K562 (cell line): ENCODE measurements around the gene RDM1. TPM values are rescaled to one million over a fixed set of nuclear protein-coding genes. Genes with fewer than 3 reads are reported as not detected.

Experiments used
- ADNP ChIP-seq: fragments of 200-800 bp; sonication (Bioruptor generic); IDR thresholded peaks from 2 replicates; pipeline ENCODE4 v1.6.1; 2016; ENCODE audit warnings: missing genetic modification characterization, missing compliant biosample characterization
- BCL6 ChIP-seq: fragments of 250-450 bp; sonication (Bioruptor Pico); IDR thresholded peaks from 2 replicates; pipeline ENCODE4 v1.4.0; 2020
- C11orf30 ChIP-seq: fragments of 450-650 bp; IDR thresholded peaks from 2 replicates; pipeline ENCODE4 v1.6.1; 2016; ENCODE audit warnings: low read depth, mild to moderate bottlenecking
- CBX5 ChIP-seq: IDR thresholded peaks from 2 replicates; pipeline ENCODE4 v1.6.1; 2014; ENCODE audit warnings: low read depth, borderline replicate concordance
- CEBPB ChIP-seq: fragments of 450-650 bp; IDR thresholded peaks from 2 replicates; pipeline ENCODE4 v1.6.1; 2016; ENCODE audit warnings: missing genetic modification characterization, missing compliant biosample characterization
- ELF1 ChIP-seq: fragments of 200-800 bp; sonication (Bioruptor generic); IDR thresholded peaks from 2 replicates; pipeline ENCODE4 v1.6.1; 2016; ENCODE audit warnings: missing genetic modification characterization, missing compliant biosample characterization
- ETV5 ChIP-seq: sonication (generic); formaldehyde crosslinking; IDR thresholded peaks from 2 replicates; pipeline ENCODE4 v1.4.0; 2020; ENCODE audit warnings: low read depth, mild to moderate bottlenecking, missing genetic modification reagents
- GATAD2A ChIP-seq: fragments of 450-650 bp; IDR thresholded peaks from 2 replicates; pipeline ENCODE4 v1.6.1; 2017
- HDAC1 ChIP-seq, 2 experiments: fragments of 450-650 bp; IDR thresholded peaks; 2 replicates each; pipeline ENCODE4 v1.6.1; 2016 to 2017; ENCODE audit warnings: inconsistent platforms in 1 of 2, mild to moderate bottlenecking in 1 of 2, moderate library complexity in 1 of 2
- HLTF ChIP-seq: fragments of 450-650 bp; IDR thresholded peaks from 2 replicates; pipeline ENCODE4 v1.6.1; 2016
- NFE2 ChIP-seq: IDR thresholded peaks from 2 replicates; pipeline ENCODE4 v1.6.1; 2014; ENCODE audit warnings: antibody characterized with exemption, low read depth
- RAD51 ChIP-seq: fragments of 450-650 bp; IDR thresholded peaks from 2 replicates; pipeline ENCODE4 v1.7.1; 2016; ENCODE audit warnings: low read depth, mild to moderate bottlenecking, borderline replicate concordance
- RREB1 ChIP-seq: fragments of 250-450 bp; sonication (Bioruptor Pico); IDR thresholded peaks from 2 replicates; pipeline ENCODE4 v1.4.0; 2020
- SMARCA4 ChIP-seq: fragments of 450-650 bp; IDR thresholded peaks from 2 replicates; pipeline ENCODE4 v1.6.1; 2016
- SPI1 ChIP-seq: IDR thresholded peaks from 2 replicates; pipeline ENCODE4 v1.6.1; 2011; ENCODE audit warnings: low read depth, low read length, control low read depth, borderline replicate concordance
- SRSF7 ChIP-seq: fragments of 200-400 bp; formaldehyde crosslinking; optimal IDR thresholded peaks from 2 replicates; pipeline ENCODE3; 2017; ENCODE audit warnings: mild to moderate bottlenecking, low read depth, low read length
- STAT5B ChIP-seq: fragments of 250-450 bp; sonication (Bioruptor Pico); IDR thresholded peaks from 2 replicates; pipeline ENCODE4 v1.8.0; 2021; ENCODE audit warnings: mild to moderate bottlenecking, inconsistent platforms
- TRIM24 ChIP-seq, 2 experiments: fragments of 450-650 bp; IDR thresholded peaks; 2 replicates each; pipeline ENCODE4 v1.6.1; 2016
- ZNF444 ChIP-seq: fragments of 250-450 bp; sonication (Bioruptor Pico); IDR thresholded peaks from 2 replicates; pipeline ENCODE4 v1.4.0; 2020; ENCODE audit warnings: mild to moderate bottlenecking, moderate library complexity
- ZNF584 ChIP-seq: fragments of 200-800 bp; sonication (Bioruptor generic); IDR thresholded peaks from 2 replicates; pipeline ENCODE4 v1.6.1; 2016; ENCODE audit warnings: low read depth, mild to moderate bottlenecking, missing genetic modification characterization, missing compliant biosample characterization
- ZSCAN32 ChIP-seq: fragments of 450-650 bp; formaldehyde crosslinking; IDR thresholded peaks from 2 replicates; pipeline ENCODE4 v1.4.0; 2020; ENCODE audit warnings: mild to moderate bottlenecking, moderate library complexity
- polyA plus RNA-seq, 8 experiments: library from polyadenylated mRNA; depleted of rRNA in 4 of 8; stranded (reverse) in 5 of 8; unstranded in 3 of 8; fragments of >200 nt; fragmentation: Nextera tagmentation in 2 of 8; fragmentation: Illumina TruSeq in 1 of 8; extraction: Ambion mirVana in 2 of 8; extraction: Trizol in 1 of 8; gene quantifications; 2 replicates each; pipeline versions ENCODE4 v1.2.1 to v1.2.3, GENCODE V29; 2011 to 2014; ENCODE audit warnings: inconsistent platforms in 1 of 8, missing spikeins in 1 of 8
- total RNA-seq, 7 experiments: library from RNA; depleted of rRNA in 6 of 7; stranded (reverse); fragments of >200 nt in 6 of 7; fragmentation: Illumina TruSeq in 2 of 7; extraction: Trizol in 2 of 7; gene quantifications; 2 replicates each; pipeline versions ENCODE4 v1.2.1 to v1.2.3, GENCODE V29; 2011 to 2021; ENCODE audit warnings: low replicate concordance in 1 of 7
- TF ChIP-seq, protein P1 (sequence below): fragments of 250-450 bp; sonication (Bioruptor Pico); IDR thresholded peaks from 2 replicates; pipeline ENCODE4 v1.8.0; 2021; ENCODE audit warnings: borderline replicate concordance, mild to moderate bottlenecking, moderate library complexity; ENCODE audit not compliant: poor library complexity, severe bottlenecking
- TF ChIP-seq, protein P2 (sequence below), 3 experiments: fragments of 200-800 bp in 1 of 3; sonication (Bioruptor generic) in 1 of 3; sonication (generic) in 1 of 3; formaldehyde crosslinking in 1 of 3; IDR thresholded peaks; 2 replicates each; pipeline versions ENCODE4 v1.6.1 to v1.8.0; 2016 to 2022; ENCODE audit warnings: mild to moderate bottlenecking in 2 of 3, missing compliant biosample characterization in 2 of 3, missing genetic modification characterization in 2 of 3, missing genetic modification reagents in 1 of 3

RDM1 gene
- total and polyA plus RNA-seq, 9 of the 15 experiments (the other 6 are each of a cell fraction or from before 2014, with no cell fraction given): 2.5 to 11.2 (median 5.4) TPM

- 0 out of 2 replicates have a peak, but pooled peaks have one; percentile 37 for TF ChIP-seq RREB1
- no peak for TF ChIP-seq NFE2
- 0 out of 2 replicates have a peak, but pooled peaks have one; percentile 39 for TF ChIP-seq ZNF584 (CRISPR knock-in tag)
- TF ChIP-seq ZSCAN32 (CRISPR knock-in tag): no peak
- TF ChIP-seq SRSF7: no peak
- peak; percentile 25 to 29; a peak in 1 of 4 replicates for TF ChIP-seq TRIM24 (IDR thresholded peaks at IDR 0.05)
- TF ChIP-seq, protein P1, sequence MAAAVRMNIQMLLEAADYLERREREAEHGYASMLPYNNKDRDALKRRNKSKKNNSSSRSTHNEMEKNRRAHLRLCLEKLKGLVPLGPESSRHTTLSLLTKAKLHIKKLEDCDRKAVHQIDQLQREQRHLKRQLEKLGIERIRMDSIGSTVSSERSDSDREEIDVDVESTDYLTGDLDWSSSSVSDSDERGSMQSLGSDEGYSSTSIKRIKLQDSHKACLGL (CRISPR knock-in tag): no peak
- TF ChIP-seq SPI1: no peak
- no peak for TF ChIP-seq STAT5B (CRISPR knock-in tag)
- TF ChIP-seq C11orf30: no peak
- no peak for TF ChIP-seq ELF1 (tag)
- no peak for TF ChIP-seq HDAC1 (IDR thresholded peaks at IDR 0.05)
- TF ChIP-seq, protein P2, sequence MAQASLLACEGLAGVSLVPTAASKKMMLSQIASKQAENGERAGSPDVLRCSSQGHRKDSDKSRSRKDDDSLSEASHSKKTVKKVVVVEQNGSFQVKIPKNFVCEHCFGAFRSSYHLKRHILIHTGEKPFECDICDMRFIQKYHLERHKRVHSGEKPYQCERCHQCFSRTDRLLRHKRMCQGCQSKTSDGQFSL (CRISPR knock-in tag; IDR thresholded peaks at IDR 0.05): no peak
- TF ChIP-seq, protein P2 (tag; IDR thresholded peaks at IDR 0.05): no peak
- TF ChIP-seq CBX5: no peak
- TF ChIP-seq CEBPB (tag): peak; percentile 40; the same call in 1 of the 2 replicates
- TF ChIP-seq ZNF444 (CRISPR knock-in tag): no peak
- no peak for TF ChIP-seq ADNP (tag)
- no peak for TF ChIP-seq SMARCA4
- peak; percentile 69; the same call in 1 of the 2 replicates for TF ChIP-seq RAD51
- no peak for TF ChIP-seq BCL6 (CRISPR knock-in tag)
- TF ChIP-seq GATAD2A: no peak
- no peak for TF ChIP-seq ETV5 (CRISPR knock-in tag)
- no peak for TF ChIP-seq HLTF
Observed at GRCh38 chr17:35898283-35899070, 32.1 kb downstream of the RDM1 start (continued).
